Activated T-helper 17 cell treated with anti-CD3 and anti-CD28 coated beads, Interleukin-2, amount 50 U/mL, for 72 hours (primary cell): Measurements from ENCODE around the gene EOLA1. TPM values are rescaled to one million over a fixed set of nuclear protein-coding genes. Genes with fewer than 3 reads are reported as not detected.
"Not testable (repeated sequence)": the region's sequence is repeated elsewhere in the genome, so short reads cannot be mapped to it uniquely, and the experiment has no call there.

Experiments
- ATAC-seq: fragments of 150-1000 bp; cut with Tn5 transposase; replicated peaks from 2 replicates; pipeline ENCODE4 v1.10.0; 2021; ENCODE audit warnings: mild to moderate bottlenecking, moderate library complexity
- H3K27ac Mint-ChIP-seq: one replicate; pipeline ENCODE4 v1.8.0; 2022; ENCODE audit warnings: mixed read lengths
- H3K27me3 Mint-ChIP-seq: one replicate; pipeline ENCODE4 v1.8.0; 2022; ENCODE audit warnings: mixed read lengths
- H3K36me3 Mint-ChIP-seq: one replicate; pipeline ENCODE4 v1.8.0; 2022; ENCODE audit warnings: low read depth, mild to moderate bottlenecking, mixed read lengths
- H3K4me1 Mint-ChIP-seq: one replicate; pipeline ENCODE4 v1.8.0; 2022; ENCODE audit warnings: mixed read lengths
- H3K4me3 Mint-ChIP-seq: one replicate; pipeline ENCODE4 v1.8.0; 2022; ENCODE audit warnings: mild to moderate bottlenecking, mixed read lengths
- H3K9me3 Mint-ChIP-seq: one replicate; pipeline ENCODE4 v1.8.0; 2022; ENCODE audit warnings: mixed read lengths
- total RNA-seq, 2 donors: library from RNA; stranded (reverse); gene quantifications; one replicate each; pipeline ENCODE4 v1.2.3, GENCODE V29; 2022

The EOLA1 gene
- total RNA-seq, 2 donors from 2014 or later: 42.7 to 53.2 TPM

- Mint-ChIP-seq H3K4me1 (peaks cover 15% of the 10 kb centered on the region), H3K36me3 (peaks cover 15% of the 10 kb centered on the region), H3K27me3 (no peaks in the 10 kb centered on the region), H3K9me3 (no peaks in the 10 kb centered on the region), H3K4me3 (peak overlapping the region; percentile 98), H3K27ac (peak overlapping the region; percentile 100)
- no peak for ATAC-seq
Observed at GRCh38 chrX:149505671-149506070, 35.1 kb upstream of the EOLA1 start.

- Mint-ChIP-seq H3K9me3 (no peaks in the 10 kb centered on the region), H3K36me3 (peaks cover 15% of the 10 kb centered on the region), H3K27ac (no peak overlapping the region), H3K4me1 (peaks cover 10% of the 10 kb centered on the region), H3K4me3 (peak overlapping the region; percentile 98), H3K27me3 (no peaks in the 10 kb centered on the region)
- ATAC-seq: no peak
Observed at GRCh38 chrX:149506349-149506748, 34.5 kb upstream of the EOLA1 start.

GRCh38 chrX:149508467-149508866, 32.3 kb upstream of the EOLA1 start:
- Mint-ChIP-seq H3K27me3 (no peaks in the 10 kb centered on the region), H3K9me3 (no peaks in the 10 kb centered on the region), H3K36me3 (peaks cover 15% of the 10 kb centered on the region), H3K4me3 (no peak overlapping the region), H3K4me1 (peaks cover 7% of the 10 kb centered on the region), H3K27ac (no peak overlapping the region)
- ATAC-seq: no peak

GRCh38 chrX:149510386-149510785, 30.4 kb upstream of the EOLA1 start:
- Mint-ChIP-seq H3K4me1 (no peaks in the 10 kb centered on the region), H3K9me3 (no peaks in the 10 kb centered on the region), H3K4me3 (no peak overlapping the region), H3K27me3 (no peaks in the 10 kb centered on the region), H3K36me3 (no peaks in the 10 kb centered on the region), H3K27ac (no peak overlapping the region)
- ATAC-seq: no peak

- H3K9me3 Mint-ChIP-seq: no peaks in the 10 kb centered on the region
- peaks cover 4% of the 10 kb centered on the region for H3K4me1 Mint-ChIP-seq
- H3K36me3 Mint-ChIP-seq: no peaks in the 10 kb centered on the region
- ATAC-seq: no peak
- H3K4me3 Mint-ChIP-seq: no peak overlapping the region
- H3K27ac Mint-ChIP-seq: no peak overlapping the region
- no peaks in the 10 kb centered on the region for H3K27me3 Mint-ChIP-seq
Observed at GRCh38 chrX:149511081-149511480, 29.7 kb upstream of the EOLA1 start.

- ATAC-seq: peak; percentile 81
- Mint-ChIP-seq H3K4me3 (no peak overlapping the region), H3K36me3 (no peaks in the 10 kb centered on the region)
Observed at GRCh38 chrX:149512225-149512885, 28.5 kb upstream of the EOLA1 start.

DNA sequence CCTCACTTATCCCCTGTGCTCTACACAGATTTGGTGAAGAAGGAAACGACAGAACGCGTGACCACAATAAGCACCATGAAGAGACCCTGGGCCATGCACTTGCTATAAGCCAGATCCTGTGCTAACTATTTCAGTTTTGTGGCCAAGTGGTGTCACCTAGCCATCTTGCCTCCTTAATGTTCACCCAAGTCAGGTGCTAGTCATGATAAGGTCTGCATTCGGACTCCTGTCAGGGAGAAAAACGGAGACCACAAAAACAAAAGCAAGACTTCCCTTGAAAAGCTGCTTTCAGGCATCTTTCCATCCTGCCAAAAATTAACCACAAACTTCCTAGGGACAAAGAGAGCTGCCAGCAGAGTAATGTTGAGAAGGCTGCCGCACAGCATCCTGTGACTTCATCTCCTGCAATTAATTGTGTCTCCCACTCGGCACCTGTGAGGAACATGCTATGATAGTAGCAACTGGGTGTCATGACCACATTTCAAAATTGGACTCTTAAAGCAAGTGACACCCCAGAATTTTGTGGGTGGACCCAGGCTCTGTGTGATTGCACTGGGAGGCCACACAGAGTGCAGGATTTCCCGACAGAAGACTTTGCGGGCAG, 26.9 kb upstream of the EOLA1 start:
- H3K9me3 Mint-ChIP-seq: no peaks in the 10 kb centered on the region
- H3K27me3 Mint-ChIP-seq: no peaks in the 10 kb centered on the region
- H3K27ac Mint-ChIP-seq: no peak overlapping the region
- no peak overlapping the region for H3K4me3 Mint-ChIP-seq
- H3K4me1 Mint-ChIP-seq: peaks cover 4% of the 10 kb centered on the region
- no peaks in the 10 kb centered on the region for H3K36me3 Mint-ChIP-seq
- no peak for ATAC-seq

More at GRCh38 chrX:149512225-149512885, 28.5 kb upstream of the EOLA1 start:
- peaks cover 4% of the 10 kb centered on the region for H3K4me1 Mint-ChIP-seq
- no peaks in the 10 kb centered on the region for H3K27me3 Mint-ChIP-seq
- H3K9me3 Mint-ChIP-seq: no peaks in the 10 kb centered on the region
- H3K27ac Mint-ChIP-seq: no peak overlapping the region

DNA sequence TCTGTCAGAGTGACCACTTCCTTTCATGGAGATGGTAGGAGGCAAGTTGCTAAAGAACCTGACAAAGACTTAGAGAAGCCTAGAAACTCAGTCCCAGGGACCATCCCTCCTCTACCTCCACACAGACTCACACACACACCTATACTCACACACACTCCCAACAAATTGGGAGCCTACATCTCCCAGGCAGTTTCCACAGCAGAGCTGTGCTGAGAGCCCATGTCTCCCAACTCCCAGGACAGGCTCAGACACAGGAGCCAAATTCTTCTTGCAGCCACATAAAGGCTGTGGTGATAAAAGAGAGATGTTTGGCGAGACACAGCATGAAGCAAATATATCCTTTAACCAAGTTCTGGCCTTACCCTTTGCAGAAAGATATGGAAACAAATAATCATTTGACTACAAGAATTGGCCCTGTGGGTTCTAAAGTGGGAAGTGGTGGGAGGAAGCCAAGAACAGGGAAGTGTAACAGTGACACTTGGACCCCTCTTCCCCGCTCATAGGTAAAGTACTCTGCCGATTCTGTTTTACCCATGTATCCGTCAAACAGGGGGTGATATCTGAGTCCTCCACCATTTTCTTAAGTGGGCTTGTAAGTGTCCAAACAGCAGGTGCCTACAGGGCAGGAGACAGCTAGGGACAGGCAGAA, 24.7 kb upstream of the EOLA1 start:
- ATAC-seq: no peak
- Mint-ChIP-seq H3K27ac (peak overlapping the region; percentile 13), H3K4me1 (peaks cover 4% of the 10 kb centered on the region), H3K4me3 (no peak overlapping the region), H3K9me3 (no peaks in the 10 kb centered on the region), H3K36me3 (no peaks in the 10 kb centered on the region), H3K27me3 (no peaks in the 10 kb centered on the region)

- Mint-ChIP-seq H3K9me3 (no peaks in the 10 kb centered on the region), H3K4me3 (no peak overlapping the region), H3K27me3 (no peaks in the 10 kb centered on the region), H3K36me3 (no peaks in the 10 kb centered on the region), H3K27ac (peak overlapping the region; percentile 13), H3K4me1 (peaks cover 4% of the 10 kb centered on the region)
- no peak for ATAC-seq
Observed at GRCh38 chrX:149516604-149517003, 24.2 kb upstream of the EOLA1 start.

GRCh38 chrX:149517308-149517707, 23.5 kb upstream of the EOLA1 start:
- H3K4me1 Mint-ChIP-seq: peaks cover 8% of the 10 kb centered on the region
- no peaks in the 10 kb centered on the region for H3K9me3 Mint-ChIP-seq
- no peaks in the 10 kb centered on the region for H3K36me3 Mint-ChIP-seq
- H3K27me3 Mint-ChIP-seq: no peaks in the 10 kb centered on the region
- no peak overlapping the region for H3K4me3 Mint-ChIP-seq
- no peak for ATAC-seq
- no peak overlapping the region for H3K27ac Mint-ChIP-seq

- ATAC-seq: no peak
- Mint-ChIP-seq H3K4me3 (no peak overlapping the region), H3K36me3 (no peaks in the 10 kb centered on the region), H3K27ac (no peak overlapping the region), H3K9me3 (no peaks in the 10 kb centered on the region), H3K27me3 (no peaks in the 10 kb centered on the region), H3K4me1 (peaks cover 9% of the 10 kb centered on the region)
Observed at GRCh38 chrX:149518236-149518635, 22.6 kb upstream of the EOLA1 start.

GRCh38 chrX:149520636-149521277, 20.1 kb upstream of the EOLA1 start:
- Mint-ChIP-seq H3K27ac (peak overlapping the region; percentile 83), H3K4me3 (peak overlapping the region; percentile 69)
- H3K9me3 Mint-ChIP-seq, ATAC-seq, H3K4me1 Mint-ChIP-seq, H3K36me3 Mint-ChIP-seq, H3K27me3 Mint-ChIP-seq: not testable (repeated sequence)

- H3K4me1 Mint-ChIP-seq: peaks cover 5% of the 10 kb centered on the region
- ATAC-seq: no peak
Observed at GRCh38 chrX:149521438-149521837, 19.4 kb upstream of the EOLA1 start.

GRCh38 chrX:149522916-149523315, 17.9 kb upstream of the EOLA1 start:
- Mint-ChIP-seq H3K27ac (peak overlapping the region; percentile 28), H3K4me1 (peaks cover 5% of the 10 kb centered on the region), H3K9me3 (no peaks in the 10 kb centered on the region), H3K27me3 (no peaks in the 10 kb centered on the region), H3K4me3 (no peak overlapping the region), H3K36me3 (no peaks in the 10 kb centered on the region)
- ATAC-seq: no peak

More at GRCh38 chrX:149521438-149521837, 19.4 kb upstream of the EOLA1 start:
- Mint-ChIP-seq H3K4me3 (peak overlapping the region; percentile 69), H3K36me3 (no peaks in the 10 kb centered on the region), H3K27ac (peak overlapping the region; percentile 83), H3K9me3 (no peaks in the 10 kb centered on the region), H3K27me3 (no peaks in the 10 kb centered on the region)

DNA sequence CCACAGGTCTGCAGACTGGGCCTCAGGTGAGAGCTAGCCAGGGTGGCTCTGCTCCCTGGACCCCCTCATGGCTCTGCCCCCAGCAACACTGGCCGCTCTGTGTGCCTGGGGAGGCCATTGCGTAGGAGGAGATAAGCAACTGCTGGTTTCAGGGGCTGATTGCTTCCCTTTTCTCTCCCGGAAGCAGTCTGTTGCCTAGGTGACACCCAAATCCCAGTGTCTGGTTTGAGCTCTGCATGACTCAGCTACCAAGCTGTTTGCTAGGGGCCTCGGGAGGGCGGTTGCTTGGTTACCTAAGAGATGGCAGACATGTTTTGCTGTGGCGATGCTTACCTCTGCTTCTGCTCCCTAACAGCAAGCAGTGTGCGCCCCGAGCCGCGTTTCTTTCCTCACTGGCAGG, 15.4 kb upstream of the EOLA1 start:
- H3K9me3 Mint-ChIP-seq, H3K27me3 Mint-ChIP-seq, H3K4me1 Mint-ChIP-seq, H3K36me3 Mint-ChIP-seq: not testable (repeated sequence)
- ATAC-seq: peak; percentile 92
- peak overlapping the region; percentile 15 for H3K4me3 Mint-ChIP-seq
- H3K27ac Mint-ChIP-seq: peak overlapping the region; percentile 62
